A673 (cell line): ENCODE measurements around the gene PRPF6.

Experiments
- EZH2 ChIP-seq: fragments of 200-600 bp; sonication (generic); IDR thresholded peaks from 2 replicates; pipeline ENCODE4 v1.6.1; 2017; ENCODE audit warnings: borderline replicate concordance, low read depth, mild to moderate bottlenecking, mixed read lengths, antibody characterized with exemption, low read length; ENCODE audit not compliant: poor library complexity, severe bottlenecking
- TF ChIP-seq, protein P1 (sequence below): fragments of 300-800, 200-600 bp; sonication (generic); conservative IDR thresholded peaks from 2 replicates; pipeline ENCODE4 v1.5.1; 2017; ENCODE audit warnings: low read depth, mild to moderate bottlenecking, antibody characterized with exemption, low read length, moderate library complexity, mixed read lengths

DNA sequence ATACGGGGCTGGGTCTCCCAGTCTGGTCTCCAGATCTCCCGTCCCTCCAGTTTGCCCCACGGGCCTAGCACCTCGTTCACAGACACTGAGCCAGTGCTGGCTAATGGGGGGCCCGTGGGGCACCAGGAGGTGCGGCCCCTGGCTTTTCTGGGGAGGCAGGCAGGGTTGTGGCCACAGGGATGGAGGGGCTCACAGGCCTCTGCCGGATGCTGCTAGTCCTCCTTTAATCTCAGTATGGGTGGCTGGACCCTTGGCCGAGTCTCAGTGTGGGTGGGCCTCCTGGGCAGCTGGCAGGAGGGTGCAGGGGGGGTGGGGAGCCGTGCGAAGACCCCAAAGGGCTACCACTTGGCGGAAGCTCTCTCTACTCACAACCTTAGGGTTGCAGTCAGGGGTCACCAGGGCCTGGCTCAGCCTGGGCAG is 70.1 kb downstream of the PRPF6 start:
- no peak for TF ChIP-seq EZH2
- TF ChIP-seq, protein P1, sequence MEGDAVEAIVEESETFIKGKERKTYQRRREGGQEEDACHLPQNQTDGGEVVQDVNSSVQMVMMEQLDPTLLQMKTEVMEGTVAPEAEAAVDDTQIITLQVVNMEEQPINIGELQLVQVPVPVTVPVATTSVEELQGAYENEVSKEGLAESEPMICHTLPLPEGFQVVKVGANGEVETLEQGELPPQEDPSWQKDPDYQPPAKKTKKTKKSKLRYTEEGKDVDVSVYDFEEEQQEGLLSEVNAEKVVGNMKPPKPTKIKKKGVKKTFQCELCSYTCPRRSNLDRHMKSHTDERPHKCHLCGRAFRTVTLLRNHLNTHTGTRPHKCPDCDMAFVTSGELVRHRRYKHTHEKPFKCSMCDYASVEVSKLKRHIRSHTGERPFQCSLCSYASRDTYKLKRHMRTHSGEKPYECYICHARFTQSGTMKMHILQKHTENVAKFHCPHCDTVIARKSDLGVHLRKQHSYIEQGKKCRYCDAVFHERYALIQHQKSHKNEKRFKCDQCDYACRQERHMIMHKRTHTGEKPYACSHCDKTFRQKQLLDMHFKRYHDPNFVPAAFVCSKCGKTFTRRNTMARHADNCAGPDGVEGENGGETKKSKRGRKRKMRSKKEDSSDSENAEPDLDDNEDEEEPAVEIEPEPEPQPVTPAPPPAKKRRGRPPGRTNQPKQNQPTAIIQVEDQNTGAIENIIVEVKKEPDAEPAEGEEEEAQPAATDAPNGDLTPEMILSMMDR: no peak
